Measurements from ENCODE around the gene MUC5AC.

MUC5AC gene

GRCh38 chr11:1197431-1197885 lies 39.7 kb downstream of the MUC5AC start:
- no peak for DNase-seq (ENCODE audit: low spot score)

GRCh38 chr11:1197886-1198560 lies 40.3 kb downstream of the MUC5AC start:
- no peak for DNase-seq (ENCODE audit: low spot score)

- no peak for DNase-seq (ENCODE audit: low spot score)
These were observed 40.9 kb downstream of the MUC5AC start for GRCh38 chr11:1198561-1199240.

GRCh38 chr11:1199241-1199750 lies 41.5 kb downstream of the MUC5AC start:
- no peak for DNase-seq (ENCODE audit: low spot score)

GRCh38 chr11:1199751-1200610 lies 42.2 kb downstream of the MUC5AC start:
- no peak for DNase-seq (ENCODE audit: low spot score)

GRCh38 chr11:1200611-1201191 lies 42.9 kb downstream of the MUC5AC start:
- no peak for DNase-seq (ENCODE audit: low spot score)

GRCh38 chr11:1201395-1202153 lies 43.8 kb downstream of the MUC5AC start:
- no peak for DNase-seq (ENCODE audit: low spot score)

GRCh38 chr11:1202154-1202775 lies 44.5 kb downstream of the MUC5AC start:
- no peak for DNase-seq (ENCODE audit: low spot score)

- peak; percentile 83 for DNase-seq (ENCODE audit: low spot score)
These were observed 45.2 kb downstream of the MUC5AC start for GRCh38 chr11:1202776-1203504.

- no peak for DNase-seq (ENCODE audit: low spot score)
These were observed 45.9 kb downstream of the MUC5AC start for GRCh38 chr11:1203505-1204271.

- DNase-seq (ENCODE audit: low spot score): no peak
These were observed 46.8 kb downstream of the MUC5AC start for GRCh38 chr11:1204381-1205101.

GRCh38 chr11:1205121-1205986 lies 47.6 kb downstream of the MUC5AC start:
- no peak for DNase-seq (ENCODE audit: low spot score)

- DNase-seq (ENCODE audit: low spot score): no peak
These were observed 48.2 kb downstream of the MUC5AC start for GRCh38 chr11:1205987-1206331.

- no peak for DNase-seq (ENCODE audit: low spot score)
These were observed 48.9 kb downstream of the MUC5AC start for GRCh38 chr11:1206391-1207271.

GRCh38 chr11:1207401-1208143 lies 49.8 kb downstream of the MUC5AC start:
- no peak for DNase-seq (ENCODE audit: low spot score)

- no peak for DNase-seq (ENCODE audit: low spot score)
These were observed 50.3 kb downstream of the MUC5AC start for GRCh38 chr11:1208144-1208393.
